ENCODE results near the gene IFI16. TPM values are rescaled to one million over a fixed set of nuclear protein-coding genes. Genes with fewer than 3 reads are reported as not detected.
"Not testable (repeated sequence)": the region's sequence is repeated elsewhere in the genome, so short reads cannot be mapped to it uniquely, and the experiment has no call there.

IFI16 gene
- total and polyA plus RNA-seq, 2 experiments from 2014 or later: 25.1 to 31.8 TPM

- Histone ChIP-seq H3K9me3 (ENCODE audit: low read depth) (no peaks in the 10 kb centered on the region), H4K20me1 (ENCODE audit: insufficient read depth, poor library complexity, severe bottlenecking) (no peaks in the 10 kb centered on the region), H2AFZ (peak overlapping the region; percentile 20), H3K9me2 (replicated peaks; ENCODE audit: insufficient read depth) (no peaks in the 10 kb centered on the region), H3K79me2 (peaks cover 40% of the 10 kb centered on the region), H3K4me1 (ENCODE audit: insufficient read depth) (peaks cover 44% of the 10 kb centered on the region), H3K27me3 (no peaks in the 10 kb centered on the region), H3K27ac (peak overlapping the region; percentile 95), H3K4me2 (peak overlapping the region; percentile 73), H3K36me3 (replicated peaks; ENCODE audit: insufficient read depth, low read depth) (no peaks in the 10 kb centered on the region), H3K4me3 (no peak overlapping the region)
- no peak for TF ChIP-seq CTCF (IDR thresholded peaks at IDR 0.05; ENCODE audit: poor library complexity)
- TF ChIP-seq EZH2 (IDR thresholded peaks at IDR 0.05; ENCODE audit: borderline replicate concordance): no peak
- no peak for TF ChIP-seq EZH2phosphoT487 (IDR thresholded peaks at IDR 0.05; ENCODE audit: low read depth, severe bottlenecking, unreplicated experiment)
- DNase-seq (ENCODE audit: low spot score): no peak
- WGBS (ENCODE audit: low lambda C conversion rate, missing lambda C conversion rate): 89% methylated on average over 2 of the region's 2 CpGs
Observed at GRCh38 chr1:159009287-159009686, 420 bp upstream of the IFI16 start.

- peaks cover 38% of the 10 kb centered on the region for H3K4me1 ChIP-seq (ENCODE audit: insufficient read depth)
- no peaks in the 10 kb centered on the region for H3K9me3 ChIP-seq (ENCODE audit: low read depth)
- H2AFZ ChIP-seq: peak overlapping the region; percentile 53
- WGBS (ENCODE audit: low lambda C conversion rate, missing lambda C conversion rate): 63% methylated on average over 5 of the region's 5 CpGs
- H3K27me3 ChIP-seq: no peaks in the 10 kb centered on the region
- H3K4me2 ChIP-seq: peak overlapping the region; percentile 73
- H3K9me2 ChIP-seq (replicated peaks; ENCODE audit: insufficient read depth): no peaks in the 10 kb centered on the region
- no peaks in the 10 kb centered on the region for H3K36me3 ChIP-seq (replicated peaks; ENCODE audit: insufficient read depth, low read depth)
- no peak for DNase-seq (ENCODE audit: low spot score)
- peak overlapping the region; percentile 32 for H3K4me3 ChIP-seq
- H3K27ac ChIP-seq: peak overlapping the region; percentile 95
- TF ChIP-seq EZH2 (IDR thresholded peaks at IDR 0.05; ENCODE audit: borderline replicate concordance) (no peak), EZH2phosphoT487 (IDR thresholded peaks at IDR 0.05; ENCODE audit: low read depth, severe bottlenecking, unreplicated experiment) (no peak), CTCF (IDR thresholded peaks at IDR 0.05; ENCODE audit: poor library complexity) (no peak)
- peaks cover 47% of the 10 kb centered on the region for H3K79me2 ChIP-seq
- H4K20me1 ChIP-seq (ENCODE audit: insufficient read depth, poor library complexity, severe bottlenecking): no peaks in the 10 kb centered on the region
Observed at GRCh38 chr1:159010391-159010790, 684 bp downstream of the IFI16 start.

- not testable (repeated sequence) for DNase-seq (ENCODE audit: low spot score); H4K20me1 ChIP-seq (ENCODE audit: insufficient read depth, poor library complexity, severe bottlenecking); H3K9me2 ChIP-seq (replicated peaks; ENCODE audit: insufficient read depth); H3K36me3 ChIP-seq (replicated peaks; ENCODE audit: insufficient read depth, low read depth); H2AFZ ChIP-seq; H3K27me3 ChIP-seq; H3K9me3 ChIP-seq (ENCODE audit: low read depth)
- Histone ChIP-seq H3K79me2 (peaks cover 47% of the 10 kb centered on the region), H3K4me2 (peak overlapping the region; percentile 73), H3K4me3 (peak overlapping the region; percentile 32), H3K27ac (peak overlapping the region; percentile 95), H3K4me1 (ENCODE audit: insufficient read depth) (peaks cover 32% of the 10 kb centered on the region)
- 70% methylated on average over 9 of the region's 9 CpGs for WGBS (ENCODE audit: low lambda C conversion rate, missing lambda C conversion rate)
Observed at GRCh38 chr1:159011001-159011400, 1.3 kb downstream of the IFI16 start.

- no peak for DNase-seq (ENCODE audit: low spot score)
- Histone ChIP-seq H2AFZ (no peak overlapping the region), H3K27ac (no peak overlapping the region), H3K27me3 (no peaks in the 10 kb centered on the region), H3K4me2 (peak overlapping the region; percentile 73), H3K79me2 (peaks cover 47% of the 10 kb centered on the region), H3K4me1 (ENCODE audit: insufficient read depth) (peaks cover 25% of the 10 kb centered on the region), H3K9me2 (replicated peaks; ENCODE audit: insufficient read depth) (no peaks in the 10 kb centered on the region), H4K20me1 (ENCODE audit: insufficient read depth, poor library complexity, severe bottlenecking) (no peaks in the 10 kb centered on the region), H3K4me3 (peak overlapping the region; percentile 32), H3K36me3 (replicated peaks; ENCODE audit: insufficient read depth, low read depth) (no peaks in the 10 kb centered on the region), H3K9me3 (ENCODE audit: low read depth) (no peaks in the 10 kb centered on the region)
- no peak for TF ChIP-seq EZH2phosphoT487 (IDR thresholded peaks at IDR 0.05; ENCODE audit: low read depth, severe bottlenecking, unreplicated experiment)
Observed at GRCh38 chr1:159011751-159012150, 2.0 kb downstream of the IFI16 start.
